AG04450 (cell line): ENCODE measurements around the gene SMAP1. TPM values are rescaled to one million over a fixed set of nuclear protein-coding genes. Genes with fewer than 3 reads are reported as not detected.

Experiments
- CTCF ChIA-PET: fragments of 300-600, 350-600 bp; formaldehyde crosslinking; extraction: SDS; loops from one replicate; lab custom pipeline; 2022; ENCODE audit warnings: antibody characterized with exemption, inconsistent platforms; lab: Charles Lee
- POLR2A ChIA-PET: fragments of 350-600 bp; formaldehyde crosslinking; extraction: SDS; loops from one replicate; lab custom pipeline; 2021; ENCODE audit warnings: antibody characterized with exemption, inconsistent platforms; lab: Yijun Ruan, JAX
- DNase-seq: peaks from one replicate; pipeline ENCODE4 v3.0.0-alpha.2; 2011; ENCODE audit warnings: low read depth, low spot score
- H3K27ac ChIP-seq: one replicate; pipeline ENCODE4 v1.5.1; 2012; ENCODE audit warnings: low read depth, low read length, control low read depth
- H3K27me3 ChIP-seq: one replicate; pipeline ENCODE4 v1.6.0; 2012; ENCODE audit warnings: low read length; ENCODE audit not compliant: control insufficient read depth, insufficient read depth
- H3K4me3 ChIP-seq: 2 replicates; pipeline ENCODE4 v1.5.1; 2011; ENCODE audit warnings: mild to moderate bottlenecking, low read depth, low read length, control low read depth
- H3K9me3 ChIP-seq: 2 replicates; pipeline ENCODE4 v1.5.1; 2012; ENCODE audit warnings: low read length; ENCODE audit not compliant: control insufficient read depth, insufficient read depth
- polyA plus RNA-seq: library from polyadenylated mRNA; depleted of rRNA; stranded (reverse); fragments of >200 nt; gene quantifications from 2 replicates; pipeline ENCODE4 v1.2.3, GENCODE V29; 2011
- TF ChIP-seq, protein P1 (sequence below): IDR thresholded peaks from 2 replicates; pipeline ENCODE4 v1.5.1; 2011; ENCODE audit warnings: low read depth, low read length, control low read depth, inconsistent platforms

Gene SMAP1
- polyA plus RNA-seq, 1 experiment, result 25.0 TPM

DNA sequence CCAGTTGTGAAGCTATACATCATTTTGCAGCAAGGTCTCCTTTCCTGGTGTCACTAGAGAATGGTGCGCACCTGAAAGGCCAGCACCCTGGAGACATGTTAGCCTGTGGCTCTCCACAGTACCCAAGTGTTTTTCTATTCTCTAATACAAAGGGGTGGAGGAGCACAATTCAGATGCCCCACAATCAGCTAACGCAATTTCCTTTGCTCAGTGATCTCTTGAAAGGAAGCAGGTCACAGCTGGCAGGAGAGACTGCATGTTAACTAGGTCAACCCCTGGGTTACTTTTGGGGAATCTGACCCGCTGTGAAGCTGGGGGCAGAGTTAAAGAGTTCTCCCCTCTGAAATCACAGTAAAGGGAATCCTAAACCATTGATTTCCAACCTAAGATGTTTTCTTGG, 196.7 kb downstream of the SMAP1 start:
- Histone ChIP-seq H3K27me3 (no peaks in the 10 kb centered on the region), H3K27ac (no peak overlapping the region), H3K9me3 (no peaks in the 10 kb centered on the region), H3K4me3 (no peak overlapping the region)
- CTCF ChIA-PET, result interaction anchor here (1.0 to 5.1 kb wide), 3 partner anchors 9 to 157 kb away, joined by 3 to 26 read pairs (median 6); no protein-coding TSS in a partner anchor
- POLR2A ChIA-PET, result no interaction called here
- TF ChIP-seq, protein P1, sequence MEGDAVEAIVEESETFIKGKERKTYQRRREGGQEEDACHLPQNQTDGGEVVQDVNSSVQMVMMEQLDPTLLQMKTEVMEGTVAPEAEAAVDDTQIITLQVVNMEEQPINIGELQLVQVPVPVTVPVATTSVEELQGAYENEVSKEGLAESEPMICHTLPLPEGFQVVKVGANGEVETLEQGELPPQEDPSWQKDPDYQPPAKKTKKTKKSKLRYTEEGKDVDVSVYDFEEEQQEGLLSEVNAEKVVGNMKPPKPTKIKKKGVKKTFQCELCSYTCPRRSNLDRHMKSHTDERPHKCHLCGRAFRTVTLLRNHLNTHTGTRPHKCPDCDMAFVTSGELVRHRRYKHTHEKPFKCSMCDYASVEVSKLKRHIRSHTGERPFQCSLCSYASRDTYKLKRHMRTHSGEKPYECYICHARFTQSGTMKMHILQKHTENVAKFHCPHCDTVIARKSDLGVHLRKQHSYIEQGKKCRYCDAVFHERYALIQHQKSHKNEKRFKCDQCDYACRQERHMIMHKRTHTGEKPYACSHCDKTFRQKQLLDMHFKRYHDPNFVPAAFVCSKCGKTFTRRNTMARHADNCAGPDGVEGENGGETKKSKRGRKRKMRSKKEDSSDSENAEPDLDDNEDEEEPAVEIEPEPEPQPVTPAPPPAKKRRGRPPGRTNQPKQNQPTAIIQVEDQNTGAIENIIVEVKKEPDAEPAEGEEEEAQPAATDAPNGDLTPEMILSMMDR, result no peak
- no peak for DNase-seq

DNA sequence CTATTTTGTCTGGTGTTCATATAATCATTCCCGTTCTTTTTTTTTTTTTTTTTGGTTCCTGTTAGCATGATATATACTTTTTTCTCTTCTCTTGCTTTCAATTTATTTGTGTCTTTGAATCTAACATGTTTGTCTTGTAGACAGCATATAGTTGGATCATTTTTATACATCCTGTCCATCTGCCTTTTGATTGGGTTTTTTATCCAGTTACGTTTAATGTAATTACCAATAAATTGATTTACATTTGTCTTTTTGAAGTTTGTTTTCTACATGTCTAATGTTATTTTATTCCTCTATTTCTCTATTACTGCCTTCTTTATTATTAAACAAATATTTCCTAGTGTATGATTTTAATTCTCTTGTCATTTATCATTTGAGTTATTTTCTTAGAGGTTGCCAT, 204.8 kb downstream of the SMAP1 start:
- H3K27me3 ChIP-seq, result no peaks in the 10 kb centered on the region
- H3K9me3 ChIP-seq, result no peaks in the 10 kb centered on the region
- H3K4me3 ChIP-seq, result no peak overlapping the region
- H3K27ac ChIP-seq, result no peak overlapping the region
- POLR2A ChIA-PET, result no interaction called here
- CTCF ChIA-PET, result interaction anchor here (5.0 kb wide), 1 partner anchor 13 kb away, joined by 37 read pairs; no protein-coding TSS in a partner anchor
- no peak for DNase-seq
- TF ChIP-seq, protein P1, result no peak

- Histone ChIP-seq H3K27ac (no peak overlapping the region), H3K9me3 (no peaks in the 10 kb centered on the region), H3K4me3 (no peak overlapping the region), H3K27me3 (peaks cover 3% of the 10 kb centered on the region)
- TF ChIP-seq, protein P1, result no peak
- POLR2A ChIA-PET, result no interaction called here
- CTCF ChIA-PET, result interaction anchor here (1.2 to 5.0 kb wide), 2 partner anchors 11 to 167 kb away, joined by 4 to 37 read pairs; no protein-coding TSS in a partner anchor
- DNase-seq, result no peak
Observed at GRCh38 chr6:70874181-70874913, 206.7 kb downstream of the SMAP1 start.

DNA sequence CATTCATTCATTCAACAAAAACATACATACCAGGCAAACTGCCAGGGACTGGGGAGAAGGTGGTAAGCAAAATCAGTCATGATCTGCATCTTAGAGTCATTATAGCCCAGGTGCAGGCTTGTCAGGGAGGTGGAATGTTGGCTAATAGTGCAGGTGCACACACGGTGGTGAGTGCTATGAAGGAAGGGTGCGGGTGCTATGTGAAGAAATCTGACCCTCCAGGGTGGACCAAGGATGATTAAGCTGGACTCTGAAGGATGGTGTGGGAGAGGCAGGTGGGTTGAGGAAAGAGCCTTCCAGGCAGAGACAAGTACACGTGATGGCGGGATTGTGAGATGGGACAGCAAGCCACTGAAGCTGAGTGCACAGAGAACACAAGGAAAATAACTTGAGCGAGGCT, 211.8 kb downstream of the SMAP1 start:
- TF ChIP-seq, protein P1, result no peak
- Histone ChIP-seq H3K27me3 (peaks cover 3% of the 10 kb centered on the region), H3K9me3 (no peaks in the 10 kb centered on the region), H3K27ac (no peak overlapping the region), H3K4me3 (no peak overlapping the region)
- CTCF ChIA-PET, result interaction anchor here (0.6 to 1.5 kb wide), 3 partner anchors 47 to 175 kb away, joined by 4 to 11 read pairs (median 4); no protein-coding TSS in a partner anchor
- POLR2A ChIA-PET, result no interaction called here
- DNase-seq, result no peak
